ENCODE measurements around the gene IL24.

Gene IL24

GRCh38 chr1:206925106-206925736 is 28.0 kb downstream of the IL24 start:
- no peak for DNase-seq (ENCODE audit: low read depth in 2 of 2)

- DNase-seq (ENCODE audit: low read depth in 2 of 2), result no peak
Measured at GRCh38 chr1:206926286-206926685, 29.0 kb downstream of the IL24 start.

GRCh38 chr1:206929524-206929923 is 32.3 kb downstream of the IL24 start:
- no peak for DNase-seq (ENCODE audit: low read depth in 2 of 2)

DNA sequence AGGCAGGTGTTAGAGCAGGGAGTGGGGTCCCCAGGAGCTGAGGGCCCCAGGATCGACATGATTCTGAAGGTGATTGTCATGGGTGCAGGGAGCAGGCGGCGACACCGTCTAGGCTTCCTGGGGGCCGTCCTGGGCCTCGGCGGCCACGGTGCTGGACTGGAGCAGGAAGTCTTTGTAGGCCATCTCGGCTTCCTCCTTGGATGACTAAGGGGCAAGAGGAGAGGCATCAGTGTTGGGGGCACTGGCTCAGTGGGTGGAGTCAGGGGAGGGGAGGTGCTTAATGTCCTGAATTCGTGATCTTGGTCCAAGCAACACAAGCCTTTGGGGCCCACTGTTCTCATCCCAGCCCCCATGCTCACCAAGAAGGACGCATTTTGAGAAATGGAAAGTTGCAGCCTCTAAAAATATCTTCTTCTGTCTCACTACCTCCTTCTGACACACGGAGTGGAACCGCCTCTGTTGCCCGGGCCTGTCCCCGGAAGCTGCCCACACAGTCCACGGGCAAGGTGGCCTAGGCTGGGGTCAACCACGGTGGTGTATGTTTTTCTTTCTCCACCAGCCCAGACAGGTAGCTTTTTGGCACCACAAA is 33.1 kb downstream of the IL24 start:
- no peak for DNase-seq (ENCODE audit: low read depth in 2 of 2)

DNA sequence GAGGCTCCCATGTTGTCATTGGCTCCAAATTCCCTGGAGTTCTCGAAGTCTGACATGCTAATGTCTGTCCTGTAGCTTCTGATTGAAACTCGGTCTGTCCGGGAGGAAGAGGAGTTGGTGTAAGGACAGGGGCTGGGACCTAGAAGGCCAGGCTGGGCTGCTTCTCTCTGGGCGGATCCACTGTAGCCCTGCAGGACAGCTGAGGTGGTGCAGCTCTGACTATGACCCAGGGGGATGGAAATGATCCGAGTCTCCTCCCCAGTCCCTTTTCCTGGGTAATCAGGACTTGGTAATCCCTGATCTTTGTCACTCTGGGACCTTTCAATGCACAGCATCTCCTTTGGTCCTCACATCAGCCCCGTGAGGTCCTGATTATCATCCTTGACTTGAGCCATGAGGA is 34.5 kb downstream of the IL24 start:
- DNase-seq (ENCODE audit: low read depth in 2 of 2), result no peak

DNA sequence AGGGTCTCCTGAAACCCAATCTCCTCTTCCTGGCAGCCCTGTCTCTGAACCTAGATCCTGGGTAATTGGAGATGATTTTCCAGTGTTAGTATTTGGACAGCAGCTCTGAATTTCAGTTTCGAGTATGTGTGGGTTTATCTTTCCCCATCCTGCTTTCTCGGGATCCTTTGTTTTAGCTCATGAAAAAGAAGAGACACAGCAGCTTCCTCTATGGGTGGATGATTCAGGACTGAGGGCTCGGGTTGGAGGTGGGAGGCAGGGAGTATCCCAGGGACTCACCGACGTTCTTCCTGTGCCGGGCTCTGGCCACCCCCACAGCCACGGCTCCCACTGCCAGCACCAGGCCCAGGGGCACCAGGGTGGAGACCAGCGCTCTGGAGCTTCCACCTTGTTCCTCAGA is 34.9 kb downstream of the IL24 start:
- DNase-seq (ENCODE audit: low read depth in 2 of 2), result no peak

GRCh38 chr1:206933333-206933945 is 36.2 kb downstream of the IL24 start:
- DNase-seq (ENCODE audit: low read depth in 2 of 2), result peak; percentile 60 to 74

- DNase-seq (ENCODE audit: low read depth in 2 of 2), result peak in 1 of 2 donors; percentile 42
Measured at GRCh38 chr1:206935491-206936067, 38.3 kb downstream of the IL24 start.

DNA sequence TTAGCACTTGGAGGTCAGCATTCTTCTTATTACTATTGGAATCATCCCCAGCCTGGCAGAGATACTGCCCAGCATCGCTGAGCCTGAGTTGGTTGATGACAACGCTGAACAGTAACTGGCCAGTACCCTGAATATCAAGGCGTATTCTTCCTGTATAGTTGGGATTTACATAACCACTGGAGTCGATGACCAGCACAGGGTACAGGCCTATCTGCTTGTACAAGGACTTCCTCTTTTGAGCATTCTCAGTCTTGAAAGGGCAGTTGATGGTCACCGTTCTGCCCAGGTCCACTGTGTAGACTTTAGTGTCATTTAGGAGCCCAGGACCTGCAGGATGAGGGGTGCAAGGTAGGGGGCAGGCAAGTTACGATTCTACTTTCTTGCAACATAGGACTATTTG is 40.2 kb downstream of the IL24 start:
- no peak for DNase-seq (ENCODE audit: low read depth in 2 of 2)

DNA sequence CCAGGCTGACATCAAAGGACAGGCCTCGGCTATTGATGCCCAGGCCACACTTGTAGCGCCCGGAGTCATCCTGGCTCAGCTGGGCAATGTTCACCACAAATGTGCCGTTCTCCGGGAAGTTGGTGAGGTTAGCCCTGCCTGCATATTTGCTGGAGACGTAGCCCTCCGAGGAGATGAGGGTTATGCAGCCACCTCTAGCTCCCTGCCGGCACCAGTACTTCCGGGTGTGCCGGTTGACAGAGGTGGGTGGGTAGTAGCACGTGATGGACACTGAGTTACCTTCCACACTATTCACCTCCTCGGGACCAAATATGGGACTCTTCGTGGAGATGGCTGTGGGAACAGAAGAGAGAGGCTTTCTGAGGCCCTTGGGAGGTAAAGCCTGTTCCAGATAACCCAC is 41.9 kb downstream of the IL24 start:
- DNase-seq (ENCODE audit: low read depth in 2 of 2), result no peak

GRCh38 chr1:206939841-206940587 is 42.8 kb downstream of the IL24 start:
- DNase-seq (ENCODE audit: low read depth in 2 of 2), result no peak

DNA sequence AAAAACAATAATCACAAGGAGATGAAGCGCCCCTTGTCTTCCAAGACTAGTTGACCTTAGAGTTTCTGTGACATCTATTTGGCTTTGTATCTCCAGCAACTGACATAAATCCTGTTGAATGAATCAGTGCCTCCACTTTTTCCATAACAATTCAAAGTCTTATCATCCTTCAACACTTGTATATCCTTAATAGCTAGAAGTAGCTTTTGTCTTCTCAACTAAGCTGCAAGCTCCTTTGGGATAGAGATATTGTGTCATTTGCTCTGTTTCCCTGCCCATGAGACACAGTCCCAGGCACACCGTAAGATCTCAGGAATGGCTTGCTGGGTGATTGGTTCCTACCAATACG is 43.3 kb downstream of the IL24 start:
- DNase-seq (ENCODE audit: low read depth in 2 of 2), result no peak

- DNase-seq (ENCODE audit: low read depth in 2 of 2), result no peak
Measured at GRCh38 chr1:206941766-206942418, 44.6 kb downstream of the IL24 start.

DNA sequence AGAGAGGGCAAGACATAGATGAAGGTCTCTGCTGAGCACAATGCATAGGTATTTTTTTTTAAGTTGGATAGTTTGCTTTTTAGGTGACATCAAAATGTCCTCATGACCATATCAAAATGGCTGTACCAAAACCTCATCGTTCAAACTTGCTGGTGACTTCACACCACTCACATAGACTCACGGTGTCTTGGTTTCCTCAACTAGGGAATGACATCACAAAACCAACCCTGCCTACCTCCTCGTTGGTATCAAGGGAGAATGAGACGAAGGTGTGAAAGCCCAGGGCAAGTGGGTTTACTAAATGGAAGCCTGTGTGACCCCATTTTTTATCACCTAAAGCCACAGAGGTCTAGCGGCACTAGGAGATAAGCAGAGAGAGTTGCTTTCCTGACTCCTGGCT is 47.5 kb downstream of the IL24 start:
- DNase-seq (ENCODE audit: low read depth in 2 of 2), result no peak

GRCh38 chr1:206945779-206946178 is 48.5 kb downstream of the IL24 start:
- DNase-seq (ENCODE audit: low read depth in 2 of 2), result no peak

DNA sequence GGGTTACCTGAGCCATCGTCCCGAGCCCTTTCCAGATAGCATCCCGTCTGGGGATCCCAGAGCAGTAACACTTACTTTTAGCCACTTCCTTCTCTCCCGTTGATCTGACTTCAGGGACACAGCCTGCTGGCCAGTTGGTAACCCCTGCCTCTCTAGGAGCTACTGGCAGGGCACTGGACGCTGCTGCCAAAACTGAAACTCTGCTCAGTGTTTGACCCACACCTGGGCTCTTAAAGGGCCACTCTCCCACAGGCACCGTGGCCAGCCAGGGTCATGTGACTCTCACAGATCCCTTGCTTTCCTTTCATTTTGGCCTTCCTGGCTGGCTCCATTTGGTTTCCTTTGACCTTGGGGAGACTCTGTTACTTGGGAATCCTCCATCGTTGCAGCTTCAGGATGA is 49.0 kb downstream of the IL24 start, which contains the start of gene PIGR:
Gene PIGR, minus strand, starts transcription at position 206 of the 400 bp plus-strand sequence. CDS start 5,935 bp downstream, outside the sequence.
- no peak for DNase-seq (ENCODE audit: low read depth in 2 of 2)

GRCh38 chr1:206947255-206947654 is 50.0 kb downstream of the IL24 start:
- no peak for DNase-seq (ENCODE audit: low read depth in 2 of 2)

GRCh38 chr1:206949208-206949607 is 52.0 kb downstream of the IL24 start:
- no peak for DNase-seq (ENCODE audit: low read depth in 2 of 2)

DNA sequence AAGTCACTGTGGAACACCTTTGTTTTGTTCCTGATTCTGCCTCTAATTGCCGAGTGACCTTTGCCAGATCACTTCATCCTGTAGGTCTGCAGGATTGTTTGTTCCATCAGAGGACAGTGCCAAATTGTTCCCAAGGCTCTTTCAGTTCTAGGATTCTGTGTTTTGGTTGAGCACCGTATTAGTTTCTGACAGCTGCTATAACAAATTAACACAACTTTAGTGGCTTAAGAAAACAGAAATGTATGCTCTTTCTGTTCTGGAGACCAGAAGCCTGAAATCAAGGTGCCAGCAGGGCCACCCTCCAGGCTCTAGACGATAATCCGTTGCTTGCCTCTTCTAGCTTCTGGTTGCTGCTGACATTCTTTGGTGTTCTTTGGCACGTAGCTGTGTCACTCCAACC is 52.4 kb downstream of the IL24 start:
- DNase-seq (ENCODE audit: low read depth in 2 of 2), result no peak

GRCh38 chr1:206951318-206952100 is 54.3 kb downstream of the IL24 start:
- DNase-seq (ENCODE audit: low read depth in 2 of 2), result no peak

- DNase-seq (ENCODE audit: low read depth in 2 of 2), result no peak
Measured at GRCh38 chr1:206952171-206952570, 54.9 kb downstream of the IL24 start.

Measured in activated CD4-positive, alpha-beta T cell treated with anti-CD3 and anti-CD28 coated beads for 24 hours (primary cell).